NT2/D1 (cell line): ENCODE data around the gene P2RX2.

Experiments used
- SUZ12 ChIP-seq: IDR thresholded peaks from 2 replicates; pipeline ENCODE4 v1.6.1; 2011; ENCODE audit not compliant: insufficient read length, insufficient read depth; ENCODE audit errors: extremely low read depth
- YY1 ChIP-seq: IDR thresholded peaks from 2 replicates; pipeline ENCODE4 v1.6.1; 2011; ENCODE audit not compliant: insufficient read length, insufficient read depth
- ZNF274 ChIP-seq: IDR thresholded peaks from 2 replicates; pipeline ENCODE4 v1.6.1; 2011; ENCODE audit warnings: mild to moderate bottlenecking, low read depth, low read length

DNA sequence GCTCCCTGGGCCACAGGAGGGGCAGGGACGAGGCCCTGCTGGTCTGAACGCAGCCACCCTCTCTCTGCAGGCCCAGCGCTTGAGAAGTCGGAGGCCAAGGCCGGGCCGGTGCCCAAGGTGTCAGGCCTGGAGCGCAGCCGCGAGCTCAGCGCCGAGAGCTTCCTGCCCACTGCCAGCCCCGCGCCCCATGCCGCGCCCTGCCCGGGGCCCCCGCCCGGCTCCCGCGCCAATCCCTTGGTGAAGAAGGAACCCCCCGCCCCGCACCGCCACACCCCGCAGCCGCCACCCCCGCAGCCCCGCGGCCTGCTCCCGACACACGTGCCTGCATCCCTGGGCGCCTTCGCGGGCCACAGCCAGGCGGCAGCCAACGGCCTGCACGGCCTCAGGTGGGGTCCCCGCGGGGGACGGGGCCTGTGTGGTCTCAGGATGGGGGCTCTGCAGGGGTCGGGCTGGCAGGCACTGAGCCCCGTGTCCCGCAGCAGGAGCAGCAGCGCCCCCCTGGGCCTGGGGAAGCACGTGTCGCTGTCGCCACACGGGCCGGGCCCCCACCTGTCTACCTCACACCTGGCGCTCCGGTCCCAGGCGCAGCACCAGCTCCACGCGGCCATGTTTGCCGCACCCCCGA, 48.6 kb upstream of the P2RX2 start:
- no peak for TF ChIP-seq SUZ12
- no peak for TF ChIP-seq ZNF274
- no peak for TF ChIP-seq YY1
